ENCODE measurements around the gene WDR90. TPM values are rescaled to one million over a fixed set of nuclear protein-coding genes. Genes with fewer than 3 reads are reported as not detected.

Gene WDR90
- polyA plus RNA-seq, 1 donor (not counting 4 experiments of a cell fraction or from before 2014, with no cell fraction given) = 5.9 TPM

- H3K36me3 ChIP-seq (ENCODE audit: control insufficient read depth in 2 of 2, extremely low read depth in 1 of 2, insufficient read depth in 2 of 2, low read length in 2 of 2) = peaks cover 0 to 3% of the 10 kb centered on the region in 2 experiments
- no peak overlapping the region for H3K4me2 ChIP-seq (ENCODE audit: control insufficient read depth, extremely low read depth, insufficient read depth, low read depth, low read length)
- H3K27ac ChIP-seq (ENCODE audit: control insufficient read depth, insufficient read depth, low read length) = no peak overlapping the region
- H3K9me1 ChIP-seq (ENCODE audit: control insufficient read depth, extremely low read depth, insufficient read depth, low read length) = no peaks in the 10 kb centered on the region
- DNase-seq (ENCODE audit: low read depth, low spot score) = no peak
- H3K79me2 ChIP-seq (ENCODE audit: control insufficient read depth, insufficient read depth, low read length) = no peaks in the 10 kb centered on the region
- peaks cover 21% of the 10 kb centered on the region for H3K27me3 ChIP-seq (ENCODE audit: control insufficient read depth, extremely low read depth, insufficient read depth, low read length)
- dilution Hi-C loops (cut with MboI; ENCODE audit: extremely low pct_ligation_motif_present, low sequenced_read_pairs) = no loop called here
- TF ChIP-seq, protein P1, sequence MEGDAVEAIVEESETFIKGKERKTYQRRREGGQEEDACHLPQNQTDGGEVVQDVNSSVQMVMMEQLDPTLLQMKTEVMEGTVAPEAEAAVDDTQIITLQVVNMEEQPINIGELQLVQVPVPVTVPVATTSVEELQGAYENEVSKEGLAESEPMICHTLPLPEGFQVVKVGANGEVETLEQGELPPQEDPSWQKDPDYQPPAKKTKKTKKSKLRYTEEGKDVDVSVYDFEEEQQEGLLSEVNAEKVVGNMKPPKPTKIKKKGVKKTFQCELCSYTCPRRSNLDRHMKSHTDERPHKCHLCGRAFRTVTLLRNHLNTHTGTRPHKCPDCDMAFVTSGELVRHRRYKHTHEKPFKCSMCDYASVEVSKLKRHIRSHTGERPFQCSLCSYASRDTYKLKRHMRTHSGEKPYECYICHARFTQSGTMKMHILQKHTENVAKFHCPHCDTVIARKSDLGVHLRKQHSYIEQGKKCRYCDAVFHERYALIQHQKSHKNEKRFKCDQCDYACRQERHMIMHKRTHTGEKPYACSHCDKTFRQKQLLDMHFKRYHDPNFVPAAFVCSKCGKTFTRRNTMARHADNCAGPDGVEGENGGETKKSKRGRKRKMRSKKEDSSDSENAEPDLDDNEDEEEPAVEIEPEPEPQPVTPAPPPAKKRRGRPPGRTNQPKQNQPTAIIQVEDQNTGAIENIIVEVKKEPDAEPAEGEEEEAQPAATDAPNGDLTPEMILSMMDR (optimal IDR thresholded peaks at IDR 0.05 in 1 of 3, IDR thresholded peaks at IDR 0.05 in 1 of 3, conservative IDR thresholded peaks at IDR 0.05 in 1 of 3; ENCODE audit: extremely low read depth in 1 of 3, insufficient read depth in 2 of 3, low read length in 3 of 3) = no peak
- TF ChIP-seq EZH2 (IDR thresholded peaks at IDR 0.05; ENCODE audit: low read length) = no peak
- H3K4me3 ChIP-seq (ENCODE audit: control insufficient read depth in 2 of 3, extremely low read depth in 1 of 3, insufficient read depth in 2 of 3, low read depth in 1 of 3, low read length in 3 of 3) = no peak overlapping the region
- no peak for FAIRE-seq
- peaks cover 11% of the 10 kb centered on the region for H4K20me1 ChIP-seq (ENCODE audit: control insufficient read depth, extremely low read depth, insufficient read depth, low read length)
- H2AFZ ChIP-seq (ENCODE audit: control insufficient read depth, low read length) = no peak overlapping the region
- no peaks in the 10 kb centered on the region for H3K9me3 ChIP-seq (ENCODE audit: control insufficient read depth, low read depth, low read length)
- peaks cover 19% of the 10 kb centered on the region for H3K4me1 ChIP-seq (ENCODE audit: control insufficient read depth, extremely low read depth, insufficient read depth, low read length)
- H3K9ac ChIP-seq (ENCODE audit: control insufficient read depth, extremely low read depth, insufficient read depth, low read length) = no peak overlapping the region
These were observed 31.3 kb upstream of the WDR90 start for GRCh38 chr16:617855-618254.

GRCh38 chr16:619476-620100, 29.6 kb upstream of the WDR90 start:
- H3K4me3 ChIP-seq (ENCODE audit: control insufficient read depth in 2 of 3, extremely low read depth in 1 of 3, insufficient read depth in 2 of 3, low read depth in 1 of 3, low read length in 3 of 3) = no peak overlapping the region
- H3K27me3 ChIP-seq (ENCODE audit: control insufficient read depth, extremely low read depth, insufficient read depth, low read length) = peaks cover 21% of the 10 kb centered on the region
- no peak for FAIRE-seq
- no peak overlapping the region for H3K4me2 ChIP-seq (ENCODE audit: control insufficient read depth, extremely low read depth, insufficient read depth, low read depth, low read length)
- no peaks in the 10 kb centered on the region for H3K9me3 ChIP-seq (ENCODE audit: control insufficient read depth, low read depth, low read length)
- TF ChIP-seq, protein P1 (optimal IDR thresholded peaks at IDR 0.05 in 1 of 3, IDR thresholded peaks at IDR 0.05 in 1 of 3, conservative IDR thresholded peaks at IDR 0.05 in 1 of 3; ENCODE audit: extremely low read depth in 1 of 3, insufficient read depth in 2 of 3, low read length in 3 of 3) = no peak
- no peak for TF ChIP-seq EZH2 (IDR thresholded peaks at IDR 0.05; ENCODE audit: low read length)
- dilution Hi-C loops (cut with MboI; ENCODE audit: extremely low pct_ligation_motif_present, low sequenced_read_pairs) = no loop called here
- H3K27ac ChIP-seq (ENCODE audit: control insufficient read depth, insufficient read depth, low read length) = no peak overlapping the region
- no peak for DNase-seq (ENCODE audit: low read depth, low spot score)
- H3K9ac ChIP-seq (ENCODE audit: control insufficient read depth, extremely low read depth, insufficient read depth, low read length) = no peak overlapping the region
- peaks cover 20% of the 10 kb centered on the region for H3K4me1 ChIP-seq (ENCODE audit: control insufficient read depth, extremely low read depth, insufficient read depth, low read length)
- H2AFZ ChIP-seq (ENCODE audit: control insufficient read depth, low read length) = no peak overlapping the region
- H3K79me2 ChIP-seq (ENCODE audit: control insufficient read depth, insufficient read depth, low read length) = no peaks in the 10 kb centered on the region
- no peaks in the 10 kb centered on the region for H3K9me1 ChIP-seq (ENCODE audit: control insufficient read depth, extremely low read depth, insufficient read depth, low read length)
- H4K20me1 ChIP-seq (ENCODE audit: control insufficient read depth, extremely low read depth, insufficient read depth, low read length) = peaks cover 11% of the 10 kb centered on the region
- peaks cover 0 to 4% of the 10 kb centered on the region in 2 experiments for H3K36me3 ChIP-seq (ENCODE audit: control insufficient read depth in 2 of 2, extremely low read depth in 1 of 2, insufficient read depth in 2 of 2, low read length in 2 of 2)

Measured in keratinocyte (primary cell).